ENCODE data around the gene CALN1.

CALN1 gene

GRCh38 chr7:72325561-72325960 is 86.6 kb downstream of the CALN1 start:
- DNase-seq (ENCODE audit: low spot score): no peak

DNA sequence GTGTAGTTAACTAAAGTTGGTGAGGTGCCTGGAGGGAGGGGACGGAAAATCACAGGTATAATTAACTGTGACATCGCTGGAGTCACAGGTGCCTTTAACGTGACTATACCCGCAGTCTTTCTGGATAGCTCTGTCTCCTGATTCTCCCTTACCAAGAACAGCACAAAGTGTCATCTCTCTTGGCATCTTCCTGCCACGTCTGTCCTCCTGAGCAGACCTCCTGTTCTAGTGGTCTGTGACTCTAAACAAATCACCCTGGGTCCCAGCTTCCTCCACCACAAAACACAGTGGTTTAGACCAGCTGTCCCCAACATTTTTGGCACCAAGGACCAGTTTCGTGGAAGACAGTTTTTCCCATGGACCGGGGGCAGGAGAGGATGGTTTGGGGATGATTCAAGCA is 90.5 kb downstream of the CALN1 start:
- DNase-seq (ENCODE audit: low spot score): no peak

GRCh38 chr7:72321081-72321480 is 91.1 kb downstream of the CALN1 start:
- DNase-seq (ENCODE audit: low spot score): no peak

- no peak for DNase-seq (ENCODE audit: low spot score)
Measured at GRCh38 chr7:72317341-72317740, 94.8 kb downstream of the CALN1 start.

- DNase-seq (ENCODE audit: low spot score): no peak
Measured at GRCh38 chr7:72316148-72316547, 96.0 kb downstream of the CALN1 start.

- no peak for DNase-seq (ENCODE audit: low spot score)
Measured at GRCh38 chr7:72313906-72314305, 98.2 kb downstream of the CALN1 start.

DNA sequence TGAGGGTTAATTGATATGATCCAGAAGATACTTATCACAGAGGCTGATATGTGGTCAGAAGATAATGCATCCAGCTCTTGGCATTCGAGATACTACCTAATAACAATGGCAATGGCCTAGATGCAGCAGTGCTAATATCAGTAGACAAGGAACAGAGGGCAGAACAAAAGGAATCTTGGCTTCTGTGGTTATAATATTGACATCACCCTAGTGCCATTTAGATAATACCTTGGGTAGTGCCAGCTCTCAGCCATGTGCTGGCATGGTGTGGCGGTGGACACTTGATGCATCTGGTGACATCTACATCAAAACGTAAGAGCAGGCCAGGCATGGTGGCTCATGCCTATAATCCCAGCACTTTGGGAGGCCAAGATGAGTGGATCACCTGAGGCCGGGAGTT is 101.8 kb downstream of the CALN1 start:
- DNase-seq (ENCODE audit: low spot score): no peak

DNA sequence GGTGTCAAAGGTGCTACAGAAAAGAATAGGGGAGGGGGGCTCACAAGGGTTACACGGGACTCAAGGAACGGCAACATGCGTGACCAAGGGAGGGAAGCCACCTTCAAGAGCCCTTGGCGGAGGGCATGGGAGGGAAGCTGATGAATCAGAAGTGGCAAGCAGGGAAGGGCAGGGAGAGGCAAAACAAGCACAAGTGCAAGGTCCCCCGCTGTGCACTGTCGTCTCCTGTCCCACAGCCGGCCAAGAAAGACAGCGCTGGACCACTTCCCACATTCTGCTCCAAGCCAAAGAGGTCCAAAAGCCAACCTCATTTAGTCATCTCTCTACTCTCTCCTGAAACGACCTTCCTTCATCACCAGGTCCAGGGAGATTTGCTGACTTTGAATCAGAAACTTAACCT is 102.7 kb downstream of the CALN1 start:
- DNase-seq (ENCODE audit: low spot score): no peak

DNA sequence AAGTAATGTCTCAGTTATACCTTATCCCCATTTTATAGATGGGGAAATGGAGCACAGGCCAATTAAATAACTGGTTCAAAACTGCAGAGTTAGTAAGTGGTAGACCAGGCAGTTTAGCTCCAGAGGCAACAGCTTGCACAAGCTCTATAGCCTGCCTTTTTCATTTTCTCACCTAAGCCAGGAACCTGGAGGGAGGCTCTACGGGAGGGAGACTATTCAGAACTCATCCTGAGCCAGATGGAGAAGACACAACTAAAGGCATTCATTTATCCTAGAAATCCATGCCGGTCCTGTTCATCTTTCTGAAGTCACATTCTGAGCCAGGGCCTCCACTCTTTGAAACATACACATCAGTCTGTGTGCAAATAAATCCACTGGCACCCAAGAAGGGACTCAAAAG is 103.2 kb downstream of the CALN1 start:
- no peak for DNase-seq (ENCODE audit: low spot score)

GRCh38 chr7:72307566-72307965 is 104.6 kb downstream of the CALN1 start:
- no peak for DNase-seq (ENCODE audit: low spot score)

DNA sequence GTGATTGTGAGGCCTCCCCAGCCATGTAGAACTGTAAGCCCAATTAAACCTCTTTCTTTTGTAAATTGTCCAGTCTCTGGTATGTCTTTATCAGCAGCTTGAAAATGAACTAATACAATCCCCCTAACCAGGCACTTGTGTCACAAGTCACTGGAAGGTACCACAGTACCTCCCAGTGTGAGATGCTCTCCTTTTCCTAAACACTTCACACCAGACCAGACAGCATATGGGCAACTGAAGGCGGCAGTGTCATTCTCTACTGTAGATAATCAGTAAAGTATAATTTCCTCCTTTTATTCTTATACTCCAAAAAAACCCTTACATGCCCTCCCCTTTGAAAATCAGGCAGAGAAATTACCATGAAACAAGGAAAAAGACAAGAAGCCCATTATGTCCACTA is 113.2 kb downstream of the CALN1 start:
- no peak for DNase-seq (ENCODE audit: low spot score)

DNA sequence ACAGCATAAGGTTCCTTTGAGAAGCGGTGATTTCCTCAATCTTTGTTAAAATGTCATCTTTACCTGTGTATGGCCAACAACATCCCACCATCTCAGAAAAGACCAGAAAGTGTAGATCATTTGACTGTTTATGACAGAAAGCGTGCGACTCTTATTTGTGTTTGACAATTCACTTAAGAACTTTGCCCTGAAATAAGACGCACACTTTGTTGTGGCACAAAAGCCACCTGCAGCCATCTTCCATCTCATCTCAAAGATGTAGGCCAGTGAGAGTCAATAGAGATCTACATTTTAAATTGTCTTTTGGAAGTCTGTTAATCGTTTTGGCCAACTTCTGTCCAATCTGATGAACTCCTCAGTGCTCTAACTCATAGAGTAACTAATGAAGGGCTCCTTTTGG is 114.0 kb downstream of the CALN1 start:
- no peak for DNase-seq (ENCODE audit: low spot score)

DNA sequence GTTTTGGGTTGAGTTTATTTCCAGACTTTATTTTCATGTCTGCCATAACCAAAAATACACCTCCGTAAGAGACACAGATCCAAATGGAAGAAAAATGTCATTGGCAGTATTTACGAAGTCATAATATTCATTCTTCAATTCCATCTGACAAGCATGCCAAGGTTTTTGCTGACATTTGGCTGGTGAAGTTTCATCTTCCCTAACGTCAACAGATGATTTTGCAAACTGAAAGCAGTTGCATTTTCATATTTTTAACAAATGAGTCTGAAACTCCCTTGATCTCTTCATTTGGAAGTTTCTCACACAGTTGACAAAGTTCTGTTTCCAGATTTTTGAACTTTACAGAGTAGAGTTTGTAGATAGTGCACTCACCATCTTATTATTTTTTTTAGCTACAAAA is 114.5 kb downstream of the CALN1 start:
- no peak for DNase-seq (ENCODE audit: low spot score)

DNA sequence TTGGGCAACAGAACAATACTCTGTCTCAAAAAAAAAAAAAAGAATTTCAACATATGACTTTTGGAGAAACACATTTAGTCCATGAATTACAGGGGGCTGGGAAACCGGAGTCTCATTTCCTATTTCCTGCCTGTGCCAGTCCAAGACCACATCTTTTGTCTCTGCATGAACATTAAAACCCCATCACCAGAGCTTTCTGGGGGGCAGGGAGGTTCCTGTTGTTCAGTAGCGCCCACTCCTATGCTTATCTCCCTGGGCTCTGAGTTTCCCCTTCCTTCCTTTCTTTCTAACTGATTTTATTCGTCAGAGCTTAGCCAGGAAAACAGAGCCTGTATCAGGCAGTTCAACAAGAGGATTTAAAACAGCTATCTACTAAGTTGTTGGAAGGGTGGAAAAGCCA is 119.3 kb downstream of the CALN1 start:
- DNase-seq (ENCODE audit: low spot score): no peak

DNA sequence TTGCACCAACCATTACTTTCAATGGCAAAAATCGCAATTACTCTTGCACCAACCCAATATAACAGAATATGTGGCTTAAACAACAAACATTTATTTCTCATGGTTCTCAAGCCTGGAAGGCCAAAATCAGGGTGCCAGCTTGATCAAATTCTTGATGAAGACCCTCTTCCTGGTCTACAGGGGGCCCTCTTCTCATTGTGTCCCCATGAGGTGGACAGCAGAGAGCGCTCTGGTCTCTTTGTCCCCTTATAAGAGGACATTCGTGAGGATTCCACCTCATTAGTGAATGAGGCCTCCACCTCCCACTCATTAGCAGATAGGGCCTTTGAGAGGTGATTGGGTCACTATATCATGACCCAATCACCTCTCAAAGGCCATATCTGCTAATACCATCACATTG is 120.0 kb downstream of the CALN1 start:
- DNase-seq (ENCODE audit: low spot score): no peak

DNA sequence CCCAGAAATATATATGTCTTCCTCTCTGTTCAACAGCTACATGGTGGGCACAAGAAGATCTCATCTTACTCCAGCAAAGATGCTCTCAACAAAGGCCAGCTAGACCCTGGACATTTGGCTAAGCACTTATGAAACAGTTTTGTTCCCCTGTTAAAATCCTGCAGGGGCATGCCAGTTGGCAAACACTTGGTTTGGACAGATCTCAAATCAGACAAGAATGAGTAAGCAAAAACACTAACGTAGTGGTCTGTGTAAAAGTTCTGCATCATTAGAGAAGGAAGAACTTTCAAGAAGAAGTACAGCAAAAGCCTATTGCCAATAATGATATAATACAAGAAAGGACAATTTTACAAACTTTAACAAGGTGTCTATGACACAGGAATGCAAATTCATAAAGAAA is 125.6 kb downstream of the CALN1 start:
- DNase-seq (ENCODE audit: low spot score): no peak

GRCh38 chr7:72283309-72283708 is 128.8 kb downstream of the CALN1 start:
- no peak for DNase-seq (ENCODE audit: low spot score)

- no peak for DNase-seq (ENCODE audit: low spot score)
Measured at GRCh38 chr7:72281308-72281707, 130.8 kb downstream of the CALN1 start.

GRCh38 chr7:72279203-72279602 is 132.9 kb downstream of the CALN1 start:
- no peak for DNase-seq (ENCODE audit: low spot score)

- no peak for DNase-seq (ENCODE audit: low spot score)
Measured at GRCh38 chr7:72278550-72278949, 133.6 kb downstream of the CALN1 start.

GRCh38 chr7:72275382-72276070 is 136.6 kb downstream of the CALN1 start:
- DNase-seq (ENCODE audit: low spot score): no peak

GRCh38 chr7:72272479-72272878 is 139.7 kb downstream of the CALN1 start:
- DNase-seq (ENCODE audit: low spot score): no peak

DNA sequence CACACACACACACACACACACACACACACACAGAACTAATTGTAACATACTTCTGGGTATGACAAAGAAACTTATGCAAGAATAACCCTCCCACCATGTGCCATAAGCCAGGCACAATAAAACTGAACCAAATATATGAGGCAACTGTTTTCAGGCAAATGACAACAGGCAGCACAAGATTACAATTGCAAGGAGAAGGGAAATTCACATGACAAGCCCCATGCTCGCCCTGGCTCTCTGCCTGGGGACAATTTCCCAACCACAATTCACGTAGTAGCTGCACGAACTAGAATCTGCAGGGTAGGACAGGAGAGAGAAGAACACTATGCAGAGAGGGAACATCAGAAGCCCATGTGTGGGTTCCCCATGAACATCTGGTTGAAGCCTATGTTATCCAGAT is 143.3 kb downstream of the CALN1 start:
- DNase-seq (ENCODE audit: low spot score): no peak

- DNase-seq (ENCODE audit: low spot score): no peak
Measured at GRCh38 chr7:72268090-72268489, 144.0 kb downstream of the CALN1 start.
